Nasal cavity respiratory epithelium epithelial cell of viscerocranial mucosa (primary cell): ENCODE results near the gene NT5C2. TPM values are rescaled to one million over a fixed set of nuclear protein-coding genes. Genes with fewer than 3 reads are reported as not detected.

Experiments used
- total RNA-seq: library from RNA; depleted of rRNA; stranded (reverse); fragments of >200 nt; gene quantifications from 2 replicates; pipeline ENCODE4 v1.2.3, GENCODE V29; 2014

Gene NT5C2
- 159 and 173 TPM in 2 replicates for total RNA-seq

DNA sequence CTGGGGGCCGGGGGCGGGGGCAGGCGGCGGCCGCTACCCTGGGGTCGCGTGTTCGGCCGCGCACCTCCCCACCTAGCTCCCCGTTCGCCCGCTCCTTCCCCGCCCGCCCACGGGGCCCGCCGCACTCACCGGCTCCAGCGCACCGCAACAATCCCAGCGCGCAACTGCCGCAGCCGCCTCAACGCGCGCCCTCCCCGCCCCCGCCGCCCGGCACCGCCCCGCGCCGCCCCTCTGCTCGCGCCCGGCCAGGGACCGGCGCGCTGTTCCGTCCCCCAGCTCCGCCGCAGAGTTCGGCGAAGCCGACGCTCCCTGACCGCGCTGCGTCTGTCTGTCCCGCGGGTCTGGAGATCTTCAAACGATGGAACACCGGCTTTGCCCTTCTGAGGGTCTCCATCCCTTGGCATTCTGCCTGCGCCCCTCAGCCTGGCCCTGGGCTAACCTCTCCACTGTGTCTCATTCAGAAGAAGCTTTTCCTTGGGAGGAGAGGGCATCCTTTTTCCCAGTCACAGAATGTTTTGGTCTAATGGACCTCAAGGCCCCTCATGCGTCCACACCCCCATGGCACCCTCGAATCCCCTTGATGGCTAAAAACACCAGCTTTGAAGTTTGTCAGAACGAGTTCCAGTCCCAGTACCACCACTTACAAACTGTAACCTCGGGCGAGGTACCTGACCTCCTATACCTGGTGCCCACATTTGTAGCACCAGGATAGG is at the start of gene NT5C2:
NT5C2 (minus strand) TSS at position 166 of the 713 bp plus-strand sequence. CDS start 18,314 bp downstream, outside the sequence.

Other genes with a start within 250 kb of the NT5C2 start
- gene RPEL1, start 52.6 kb upstream of the NT5C2 start, total RNA-seq: under 0.01 and 0.14 TPM in 2 replicates
- 0.07 and 0.34 TPM in 2 replicates for gene INA, start 83.9 kb upstream of the NT5C2 start, total RNA-seq
- gene PCGF6, start 157.9 kb upstream of the NT5C2 start, total RNA-seq: 13.5 and 16.4 TPM in 2 replicates
- gene TAF5, start 174.7 kb upstream of the NT5C2 start, total RNA-seq: 5.0 and 6.2 TPM in 2 replicates
- 96.7 and 130 TPM in 2 replicates for gene ATP5MK, start 203.2 kb upstream of the NT5C2 start, total RNA-seq
- 68.7 and 86.9 TPM in 2 replicates for gene PDCD11, start 203.4 kb upstream of the NT5C2 start, total RNA-seq